ENCODE measurements around the gene RAB39A.

DNA sequence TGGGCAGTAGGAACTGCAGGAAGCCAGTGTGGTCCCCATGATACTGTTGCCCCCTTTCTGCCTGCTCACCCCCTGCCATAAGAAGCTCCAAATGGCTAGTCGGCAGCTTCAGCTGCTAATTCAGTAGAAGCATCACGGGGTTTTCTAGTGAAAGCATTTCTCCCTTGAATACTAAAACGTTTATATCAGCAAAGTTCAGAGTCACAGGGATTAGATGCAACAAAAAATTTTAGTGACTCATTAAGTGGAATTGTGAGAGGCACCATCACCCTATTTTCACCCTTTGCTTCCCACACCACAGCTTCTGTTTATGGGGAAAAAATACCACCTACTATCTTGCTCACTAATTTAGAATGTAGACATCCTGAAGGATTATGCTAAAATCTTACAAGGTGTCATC, 25.2 kb downstream of the RAB39A start:
- TF ChIP-seq, protein P1, sequence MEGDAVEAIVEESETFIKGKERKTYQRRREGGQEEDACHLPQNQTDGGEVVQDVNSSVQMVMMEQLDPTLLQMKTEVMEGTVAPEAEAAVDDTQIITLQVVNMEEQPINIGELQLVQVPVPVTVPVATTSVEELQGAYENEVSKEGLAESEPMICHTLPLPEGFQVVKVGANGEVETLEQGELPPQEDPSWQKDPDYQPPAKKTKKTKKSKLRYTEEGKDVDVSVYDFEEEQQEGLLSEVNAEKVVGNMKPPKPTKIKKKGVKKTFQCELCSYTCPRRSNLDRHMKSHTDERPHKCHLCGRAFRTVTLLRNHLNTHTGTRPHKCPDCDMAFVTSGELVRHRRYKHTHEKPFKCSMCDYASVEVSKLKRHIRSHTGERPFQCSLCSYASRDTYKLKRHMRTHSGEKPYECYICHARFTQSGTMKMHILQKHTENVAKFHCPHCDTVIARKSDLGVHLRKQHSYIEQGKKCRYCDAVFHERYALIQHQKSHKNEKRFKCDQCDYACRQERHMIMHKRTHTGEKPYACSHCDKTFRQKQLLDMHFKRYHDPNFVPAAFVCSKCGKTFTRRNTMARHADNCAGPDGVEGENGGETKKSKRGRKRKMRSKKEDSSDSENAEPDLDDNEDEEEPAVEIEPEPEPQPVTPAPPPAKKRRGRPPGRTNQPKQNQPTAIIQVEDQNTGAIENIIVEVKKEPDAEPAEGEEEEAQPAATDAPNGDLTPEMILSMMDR (IDR thresholded peaks at IDR 0.05), result no peak
- TF ChIP-seq ZFX (IDR thresholded peaks at IDR 0.05; ENCODE audit: borderline replicate concordance), result no peak

All from 22Rv1 (cell line).